NCI-H1417 treated with DMSO at 0.1 percent for 48 hours (cell line): Measurements from ENCODE around the gene NAP1L4.
"Not testable (repeated sequence)": the region's sequence is repeated elsewhere in the genome, so short reads cannot be mapped to it uniquely, and the experiment has no call there.

Source experiments
- DNase-seq: peaks from one replicate; lab custom pipeline; 2025; lab: John Stamatoyannopoulos, UW

NAP1L4 gene

DNA sequence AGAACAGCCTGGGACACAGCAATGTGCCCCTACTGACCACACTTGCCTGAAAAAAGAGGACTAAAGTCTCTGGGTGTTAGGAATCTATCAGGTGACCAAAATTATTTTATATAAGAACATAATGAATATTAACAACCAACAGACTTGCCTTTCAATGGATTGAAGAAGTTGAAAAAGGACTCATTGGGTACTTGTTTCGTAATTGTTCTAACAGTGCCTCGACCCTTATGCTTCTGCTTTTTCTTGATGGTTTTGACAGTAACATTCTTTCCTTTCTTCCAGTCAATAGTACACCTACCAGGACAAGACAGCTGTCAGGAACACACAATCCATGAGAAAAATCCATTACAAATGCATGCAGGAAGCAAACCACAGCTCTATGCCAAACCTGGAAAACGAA is 33.9 kb downstream of the NAP1L4 start:
- DNase-seq, result no peak

DNA sequence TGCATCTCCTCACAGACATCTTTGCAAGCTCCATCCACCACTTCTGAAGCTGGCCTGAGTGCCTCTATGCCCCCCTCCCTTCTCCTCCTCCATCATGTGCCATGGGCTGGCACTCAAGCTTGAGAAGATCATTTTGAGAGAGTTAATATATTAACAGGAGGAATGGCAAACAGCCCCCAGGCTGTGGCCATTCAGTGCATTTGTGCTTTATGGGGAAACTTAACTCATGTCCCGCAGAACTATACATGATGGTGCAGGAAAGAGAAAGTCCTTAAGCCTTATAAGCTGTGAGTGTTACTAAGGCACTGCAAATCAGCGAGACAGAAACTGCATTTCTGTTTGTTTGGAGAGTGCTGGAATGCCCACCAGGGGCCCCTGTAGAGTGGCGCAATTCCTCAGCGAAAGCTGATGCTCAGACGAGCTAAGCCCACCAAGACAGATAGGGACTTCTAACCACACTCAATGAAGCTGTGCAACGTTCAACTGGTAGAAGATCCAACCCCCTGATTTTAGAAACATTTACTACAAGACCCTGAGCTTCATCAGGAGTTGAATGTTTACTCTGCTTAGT is 36.1 kb downstream of the NAP1L4 start:
- no peak for DNase-seq

DNA sequence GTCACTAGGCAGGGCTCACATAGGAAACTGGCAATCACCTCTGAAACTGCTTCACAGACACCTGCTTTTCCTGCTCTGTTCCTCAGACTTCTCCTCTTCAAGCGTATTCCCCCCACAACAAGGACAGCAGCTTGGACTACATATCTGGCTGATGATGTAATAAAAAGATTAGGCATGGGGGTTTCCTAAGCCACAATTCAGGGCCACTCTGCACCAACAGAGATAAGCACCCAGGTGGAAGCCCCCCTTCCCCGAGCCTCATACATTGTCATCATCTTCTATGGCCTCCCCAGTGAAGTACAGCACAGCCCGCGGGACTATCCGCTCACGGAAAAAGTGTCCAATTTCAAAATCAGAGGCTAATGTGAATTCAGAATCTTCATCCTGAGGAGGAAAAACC is 37.9 kb downstream of the NAP1L4 start:
- DNase-seq, result no peak

DNA sequence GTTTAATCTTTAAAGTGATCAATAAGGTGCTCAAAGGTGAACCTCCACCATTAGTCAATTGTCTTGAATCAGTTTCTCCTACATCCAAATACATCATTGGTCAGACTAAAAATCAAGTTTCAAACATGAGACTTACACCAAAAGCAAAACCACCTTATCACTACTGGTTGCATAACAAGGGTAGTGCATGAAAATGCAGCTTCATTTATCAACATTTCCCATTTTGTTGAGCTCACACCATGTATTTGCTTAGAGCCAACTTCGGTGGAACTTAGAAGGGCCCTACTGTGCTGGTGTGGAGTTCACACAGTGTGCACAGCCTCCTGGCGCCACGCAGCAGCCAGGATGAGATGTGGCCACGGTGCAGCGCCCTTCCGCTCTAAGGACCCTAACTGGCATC is 39.8 kb downstream of the NAP1L4 start:
- no peak for DNase-seq

DNA sequence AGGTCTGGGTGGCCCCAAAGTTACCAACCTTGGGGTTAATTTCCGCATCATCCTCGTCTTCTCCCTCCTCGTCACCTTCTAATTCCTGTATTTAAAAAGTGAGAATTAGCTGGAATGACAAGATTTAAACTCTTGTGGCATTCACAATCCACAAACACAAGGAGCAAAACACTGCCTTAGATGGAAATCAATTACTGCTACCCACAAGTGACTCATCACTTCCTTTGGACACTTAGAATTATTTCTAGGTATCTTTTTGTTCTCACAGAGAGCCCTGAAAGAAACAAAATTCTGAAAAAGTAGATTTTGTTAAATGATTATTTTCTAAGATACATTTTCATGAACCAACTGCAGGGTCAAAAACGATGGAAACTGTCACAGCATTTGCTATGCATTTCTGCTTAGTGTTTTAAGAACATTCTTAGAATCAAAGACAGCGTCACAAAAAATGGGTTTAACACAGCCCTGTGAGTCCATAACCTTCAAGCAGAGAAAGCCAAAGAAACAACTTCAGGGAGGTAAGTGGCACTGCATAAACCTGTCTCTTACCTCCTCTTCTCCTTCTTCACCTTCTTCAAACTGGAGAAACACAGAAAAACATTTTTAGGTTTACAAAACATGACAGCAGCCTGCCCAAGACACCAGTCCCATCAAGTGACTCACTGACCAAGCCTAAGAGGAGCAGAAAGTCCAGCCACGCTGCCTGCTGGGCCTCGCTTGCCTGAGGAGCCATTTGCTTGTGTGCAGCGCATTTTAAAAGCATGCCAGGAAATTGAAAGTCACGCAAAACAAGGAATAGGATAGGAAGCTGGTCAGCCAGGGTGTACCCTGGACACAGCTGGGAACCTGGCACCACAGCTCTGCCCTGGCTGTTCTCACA is 40.7 kb downstream of the NAP1L4 start:
- DNase-seq, result no peak

DNA sequence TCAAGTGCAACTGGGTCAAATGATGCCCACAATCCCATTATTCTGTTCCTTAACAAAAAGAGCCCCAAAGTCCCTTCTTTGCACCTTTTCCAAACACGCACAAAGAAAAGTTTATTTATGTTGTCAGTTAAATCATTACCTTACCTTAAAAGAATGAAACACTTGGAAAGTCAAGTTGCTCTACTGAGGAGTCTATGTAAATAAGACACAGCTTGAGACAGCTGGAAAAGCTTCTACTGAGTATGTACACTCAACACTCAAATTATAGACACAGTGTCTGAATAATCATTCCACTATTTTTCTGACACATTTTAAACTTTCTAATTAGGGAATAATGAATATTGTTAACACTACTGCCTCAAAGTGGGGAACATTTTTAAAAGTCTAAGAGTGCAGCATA is 41.3 kb downstream of the NAP1L4 start:
- no peak for DNase-seq

DNA sequence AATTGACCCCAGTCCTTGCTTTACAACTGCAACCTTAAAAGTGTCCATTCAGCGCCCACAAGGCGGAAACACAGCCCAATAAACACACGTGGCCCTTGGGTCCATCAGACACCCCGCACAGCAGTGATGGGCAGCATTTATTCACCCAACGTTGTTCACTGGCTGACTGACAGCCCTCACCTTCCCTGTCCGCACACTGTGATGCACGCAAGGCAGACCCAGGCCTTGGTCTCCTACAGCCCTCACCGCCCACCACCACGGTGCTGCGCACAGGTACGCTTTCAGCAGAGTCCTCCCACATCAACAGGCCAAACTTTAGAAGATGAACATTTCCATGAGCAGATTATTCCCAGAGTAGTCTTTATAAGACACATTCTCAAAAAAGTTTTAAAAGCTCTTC is 42.2 kb downstream of the NAP1L4 start:
- DNase-seq, result no peak

DNA sequence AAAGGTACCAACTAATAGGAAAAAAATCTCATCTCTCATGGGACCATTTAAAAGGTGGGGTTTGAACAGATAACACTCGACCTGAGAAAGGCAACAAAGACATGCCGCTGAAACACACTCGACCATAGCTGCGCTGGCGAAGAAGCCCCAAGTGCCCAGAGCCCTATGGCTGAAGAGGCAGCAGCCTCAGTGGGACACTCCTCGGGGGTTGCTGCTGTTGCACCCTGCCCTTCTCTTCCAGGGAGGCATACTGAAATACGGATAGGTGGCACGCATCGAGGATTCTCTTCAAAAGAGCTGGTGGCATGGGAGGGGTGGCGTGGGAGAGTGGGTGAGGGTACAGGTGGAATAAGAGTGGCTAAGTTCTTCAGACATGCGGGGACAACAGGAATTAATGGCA is 44.4 kb downstream of the NAP1L4 start:
- DNase-seq, result no peak

DNA sequence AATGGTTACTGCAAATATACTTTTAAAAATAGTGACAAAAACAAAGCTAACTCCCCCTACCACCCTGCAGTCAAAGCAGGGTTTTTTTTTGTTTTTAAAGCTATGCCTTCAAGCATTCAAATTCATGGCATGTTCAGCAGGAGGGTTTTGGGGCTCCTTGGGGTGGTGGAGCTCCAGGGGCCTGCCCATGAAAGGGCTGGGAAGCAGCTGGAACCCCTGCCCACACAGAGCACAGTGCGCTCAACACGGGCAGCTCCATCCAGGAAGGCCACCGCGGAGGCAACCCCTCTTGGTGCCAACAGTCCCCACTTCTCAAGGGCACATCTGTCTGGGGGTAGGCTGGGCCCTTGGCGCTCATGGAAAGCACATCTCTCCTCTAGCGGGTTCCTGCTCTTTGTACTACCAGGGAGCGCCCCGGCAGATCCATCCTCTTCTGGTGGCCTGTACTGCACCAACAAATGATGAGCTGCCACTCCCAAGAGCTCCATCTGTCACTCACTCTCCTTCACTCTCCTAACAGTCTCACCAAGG is 46.3 kb downstream of the NAP1L4 start:
- no peak for DNase-seq

DNA sequence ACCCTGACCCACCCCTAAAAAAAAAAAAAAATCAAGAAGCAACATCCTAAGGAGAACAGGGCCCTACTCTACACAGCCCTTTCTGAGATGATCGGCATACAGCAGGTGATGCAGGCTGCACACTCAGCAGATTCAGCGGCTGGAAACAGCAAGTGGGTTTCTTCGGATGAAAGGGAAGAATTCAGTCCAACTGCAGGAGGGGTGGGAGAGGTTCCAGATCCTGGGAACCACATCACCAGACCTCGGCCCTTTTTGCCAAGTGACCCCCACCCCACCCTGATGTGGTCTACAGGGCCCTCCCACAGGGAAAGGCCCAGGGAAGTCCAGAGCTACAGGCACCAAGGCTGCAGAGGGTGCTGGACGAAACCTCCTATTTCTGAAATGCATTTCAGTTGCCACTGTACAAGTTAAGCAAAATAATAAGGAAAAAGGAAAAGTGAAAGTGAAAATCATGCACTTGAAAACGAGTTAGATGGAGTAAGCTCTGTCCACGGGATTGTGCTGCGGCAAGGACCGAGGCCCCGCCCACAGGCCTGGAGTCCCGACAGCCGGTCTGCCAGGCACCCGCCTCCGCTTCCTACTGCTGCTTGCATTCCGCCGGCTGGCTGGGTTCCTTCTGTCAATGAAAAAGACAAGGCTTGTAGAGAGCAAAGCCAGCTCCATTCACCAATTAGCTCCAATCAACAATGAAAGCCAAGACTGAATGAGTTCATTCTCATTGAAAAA is 46.9 kb downstream of the NAP1L4 start:
- DNase-seq, result no peak

DNA sequence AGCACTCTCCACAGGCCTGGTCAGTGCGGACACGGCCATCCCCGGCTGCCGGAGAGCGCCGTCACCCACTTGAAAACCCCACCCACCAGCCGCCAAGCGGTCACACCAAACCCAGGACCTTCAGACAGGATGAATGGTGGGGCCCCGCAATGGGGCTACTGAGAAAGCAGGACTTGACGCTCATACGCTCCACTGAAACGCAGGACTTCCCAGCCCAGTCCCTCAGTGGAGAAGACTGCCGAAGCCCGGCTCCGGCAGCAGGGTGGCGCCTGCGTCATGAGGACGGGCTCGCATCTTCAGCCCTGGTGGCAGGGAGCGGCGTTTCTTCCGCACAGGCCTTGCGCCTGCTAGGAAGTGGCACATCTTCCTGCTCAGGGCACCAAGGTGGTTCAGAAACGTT is 47.6 kb downstream of the NAP1L4 start:
- no peak for DNase-seq

DNA sequence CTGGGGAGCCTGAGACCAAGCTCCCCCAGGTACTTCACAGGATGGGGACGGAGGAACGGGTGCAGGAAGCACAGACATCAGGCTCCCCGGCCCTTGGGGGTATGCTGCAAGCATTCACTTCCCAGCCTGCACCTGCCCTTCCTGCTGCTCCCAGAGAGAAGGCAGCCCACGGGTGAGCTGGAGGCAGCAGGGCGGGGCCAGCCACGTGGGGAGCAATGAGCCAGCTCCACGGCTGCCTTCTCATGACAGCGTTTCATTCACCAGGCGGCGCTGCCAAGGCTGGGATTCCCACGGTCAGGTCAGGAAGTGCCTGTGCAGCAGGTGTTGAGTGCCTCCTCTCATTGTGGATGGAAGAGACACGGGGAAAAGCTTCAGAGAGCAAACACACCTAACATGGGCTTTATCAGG is 48.4 kb downstream of the NAP1L4 start:
- no peak for DNase-seq

DNA sequence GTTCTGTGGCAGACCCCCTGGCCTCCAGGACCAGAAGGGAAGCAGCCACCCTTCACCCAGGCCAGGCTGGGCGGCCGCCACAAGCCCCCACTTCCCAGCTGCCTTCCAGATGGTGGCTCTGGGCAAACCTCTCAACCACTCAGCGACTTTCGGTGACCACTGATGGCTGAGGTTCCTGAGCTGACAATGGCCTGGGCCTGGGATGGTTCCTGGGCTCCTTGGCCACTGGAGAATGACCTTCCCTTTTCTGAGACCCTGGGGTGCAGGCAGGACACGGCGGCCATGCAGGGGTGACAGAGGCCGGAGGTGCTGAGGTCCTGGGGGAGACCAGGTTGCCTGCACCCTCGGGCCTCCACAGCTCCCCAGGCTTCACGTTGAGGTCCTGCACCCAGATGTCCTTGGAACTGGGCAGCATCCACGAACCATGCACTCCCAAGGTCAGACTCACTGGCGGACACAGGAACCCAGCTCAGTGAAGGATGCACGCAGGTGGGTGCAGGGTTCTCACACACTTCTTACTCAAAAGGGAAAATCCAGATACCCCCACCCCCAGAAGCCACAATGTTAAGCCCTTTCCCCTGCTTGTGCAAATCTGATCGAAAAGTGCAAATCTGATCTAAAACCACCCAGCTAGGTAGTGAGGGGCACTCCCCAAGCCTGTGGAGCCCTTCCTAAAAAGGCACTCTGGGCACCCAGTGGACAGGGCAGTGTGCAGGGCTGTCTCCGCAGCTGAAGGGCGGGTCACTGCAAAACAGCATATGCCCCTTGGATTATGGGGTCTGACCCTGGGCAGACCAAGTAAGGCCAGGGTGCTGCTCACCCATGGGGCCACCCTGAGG is 49.0 kb downstream of the NAP1L4 start:
- no peak for DNase-seq

DNA sequence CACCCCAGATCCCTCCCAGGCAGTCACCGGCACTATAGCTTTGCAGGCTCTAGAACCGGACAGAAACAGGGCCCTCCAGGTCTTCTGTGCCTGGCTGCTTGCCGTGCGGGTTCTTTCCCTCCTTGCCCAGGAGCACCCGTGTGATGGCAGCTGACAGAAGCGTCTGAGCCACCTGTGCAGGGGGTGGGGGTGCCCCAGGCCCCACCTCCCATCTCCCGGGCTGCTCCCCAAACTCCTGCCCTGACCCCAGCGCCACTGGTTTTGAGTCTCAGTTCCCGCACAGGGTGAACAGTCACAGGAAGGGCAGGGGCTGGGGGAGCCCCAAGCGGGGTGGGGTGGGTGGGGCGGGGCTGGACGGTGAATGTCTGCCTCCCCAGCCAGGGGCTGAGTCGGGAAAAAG is 49.7 kb downstream of the NAP1L4 start:
- DNase-seq, result no peak

DNA sequence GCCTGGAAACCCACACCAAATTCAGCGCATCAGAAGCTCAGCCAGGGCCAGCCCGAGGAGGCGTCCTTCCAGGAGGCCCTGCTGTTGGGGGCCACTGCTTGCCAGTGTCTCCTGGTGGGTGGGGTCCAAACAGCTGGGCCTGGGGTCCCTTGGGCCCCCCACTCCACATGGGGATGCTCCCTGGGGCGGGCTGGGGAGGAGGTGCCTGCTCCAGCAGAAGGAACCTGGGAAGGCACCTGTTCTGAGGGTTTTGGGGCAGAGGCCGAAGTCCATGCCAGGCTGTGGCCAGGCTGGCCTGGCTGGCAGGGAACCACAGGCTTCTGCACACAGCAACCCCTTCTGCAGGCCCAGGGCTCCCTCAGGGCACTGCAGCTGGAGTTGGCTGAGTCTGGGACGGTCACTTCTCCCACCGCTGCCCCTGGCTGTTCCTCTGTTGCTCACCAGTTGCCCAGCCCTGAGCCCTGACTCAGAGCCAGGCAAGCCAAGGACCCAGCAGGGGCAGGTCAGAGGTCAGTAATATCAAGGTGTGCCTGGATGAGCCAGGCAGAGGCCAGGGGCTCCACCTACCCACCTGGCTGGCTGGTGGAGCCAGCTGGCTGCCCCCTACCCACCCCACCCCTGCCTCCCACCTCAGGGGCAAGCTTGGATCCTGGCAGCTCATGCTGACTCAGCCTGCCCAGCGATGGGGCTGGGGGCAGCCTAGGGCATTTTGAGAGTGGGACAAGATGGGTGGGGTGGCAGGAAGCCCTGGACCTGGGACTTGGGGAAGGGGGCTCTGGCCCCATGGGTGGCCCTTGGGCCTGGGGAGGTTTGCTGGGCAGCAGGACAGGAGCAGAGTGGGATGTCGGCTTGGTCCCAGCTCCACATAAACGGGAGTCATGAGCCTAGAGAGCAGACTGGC is 51.0 kb downstream of the NAP1L4 start:
- DNase-seq, result no peak

DNA sequence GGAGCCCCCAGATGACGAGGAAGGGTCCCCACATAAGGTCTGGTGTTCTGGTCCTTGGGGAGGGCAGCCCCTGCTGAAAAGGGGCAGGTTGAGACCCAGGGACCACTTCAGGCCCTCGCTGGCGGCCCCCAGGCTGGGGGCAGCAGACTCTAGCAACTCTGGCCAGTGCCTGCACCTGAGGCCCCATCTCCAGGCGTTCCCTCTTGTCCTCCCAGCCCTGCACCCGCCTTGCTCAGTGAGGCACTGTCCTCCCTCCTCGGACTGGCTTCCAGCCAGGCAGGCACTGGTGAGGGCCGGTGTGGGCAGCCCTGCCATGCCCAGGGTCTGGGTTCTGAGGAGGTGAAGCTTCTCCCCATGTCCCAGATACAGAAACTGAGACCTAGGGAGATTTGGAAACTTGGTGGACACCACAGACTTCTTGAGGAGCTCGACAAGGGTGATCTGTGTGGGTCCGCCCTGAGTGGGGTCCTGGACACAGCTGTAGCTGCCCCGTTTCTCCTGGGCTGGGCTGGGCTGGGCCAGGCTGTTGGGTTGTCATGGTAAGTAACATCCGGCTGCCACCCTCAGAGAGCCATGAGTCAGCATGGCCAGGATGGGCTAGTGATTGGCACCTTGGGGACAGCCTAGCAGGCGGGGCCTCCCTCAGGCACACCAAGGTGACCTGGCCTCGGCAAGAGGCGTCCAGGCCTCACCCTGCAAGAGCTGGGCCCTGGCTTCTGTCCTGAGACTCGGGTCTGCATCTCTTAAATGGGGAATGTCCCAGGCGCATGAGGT is 51.8 kb downstream of the NAP1L4 start:
- no peak for DNase-seq

DNA sequence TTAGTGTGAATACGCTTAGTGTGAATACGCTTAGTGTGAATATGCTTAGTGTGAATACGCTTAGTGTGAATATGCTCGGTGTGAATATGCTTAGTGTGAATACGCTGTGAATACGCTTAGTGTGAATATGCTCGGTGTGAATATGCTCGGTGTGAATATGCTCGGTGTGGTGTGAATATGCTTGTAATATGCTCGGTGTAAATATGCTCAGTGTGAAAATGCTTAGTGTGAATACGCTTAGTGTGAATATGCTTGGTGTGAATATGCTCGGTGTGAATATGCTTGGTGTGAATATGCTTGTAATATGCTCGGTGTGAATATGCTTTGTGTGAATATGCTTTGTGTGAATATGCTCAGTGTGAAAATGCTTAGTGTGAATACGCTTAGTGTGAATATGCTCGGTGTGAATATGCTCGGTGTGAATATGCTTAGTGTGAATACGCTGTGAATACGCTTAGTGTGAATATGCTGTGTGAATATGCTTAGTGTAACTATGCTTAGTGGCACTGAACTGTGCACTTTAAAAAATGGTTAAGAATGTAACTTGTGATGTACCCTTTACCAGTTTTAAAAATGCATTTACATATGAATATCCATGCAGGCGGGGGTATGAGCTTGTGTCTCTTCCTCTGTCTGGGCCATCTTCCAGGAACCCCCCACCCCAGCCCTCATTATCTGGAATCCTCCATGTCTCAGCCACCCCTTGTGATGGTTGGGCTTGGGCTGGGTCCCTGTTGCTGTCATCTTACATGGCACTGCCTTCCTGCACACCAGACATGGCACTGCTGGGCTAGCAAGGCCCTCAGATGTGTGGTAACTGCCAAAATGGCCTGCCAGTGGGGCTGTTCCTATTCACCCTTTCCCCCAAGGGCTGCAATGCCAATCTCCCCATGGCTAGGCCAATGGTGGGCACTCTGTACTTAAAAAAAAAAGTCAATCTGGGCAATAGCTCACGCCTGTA is 53.4 kb downstream of the NAP1L4 start:
- not testable (repeated sequence) for DNase-seq

DNA sequence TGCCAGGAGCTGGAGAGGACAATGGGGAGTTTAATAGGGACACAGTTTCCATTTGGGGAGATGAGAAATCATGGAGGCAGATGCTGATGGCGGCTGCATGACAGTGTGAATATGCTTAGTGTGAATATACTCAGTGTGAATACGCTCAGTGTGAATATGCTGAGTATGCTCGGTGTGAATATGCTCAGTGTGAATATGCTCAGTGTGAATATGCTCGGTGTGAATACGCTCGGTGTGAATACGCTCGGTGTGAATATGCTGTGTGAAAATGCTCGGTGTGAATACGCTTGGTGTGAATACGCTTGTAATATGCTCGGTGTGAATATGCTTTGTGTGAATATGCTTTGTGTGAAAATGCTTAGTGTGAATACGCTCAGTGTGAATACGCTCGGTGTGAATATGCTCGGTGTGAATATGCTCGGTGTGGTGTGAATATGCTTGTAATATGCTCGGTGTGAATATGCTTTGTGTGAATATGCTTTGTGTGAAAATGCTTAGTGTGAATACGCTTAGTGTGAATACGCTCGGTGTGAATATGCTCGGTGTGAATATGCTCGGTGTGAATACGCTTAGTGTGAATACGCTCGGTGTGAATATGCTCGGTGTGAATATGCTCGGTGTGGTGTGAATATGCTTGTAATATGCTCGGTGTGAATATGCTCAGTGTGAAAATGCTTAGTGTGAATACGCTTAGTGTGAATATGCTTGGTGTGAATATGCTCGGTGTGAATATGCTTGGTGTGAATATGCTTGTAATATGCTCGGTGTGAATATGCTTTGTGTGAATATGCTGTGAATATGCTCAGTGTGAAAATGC is 54.3 kb downstream of the NAP1L4 start:
- DNase-seq, result not testable (repeated sequence)
